ENCODE measurements around the gene PIGS. TPM values are rescaled to one million over a fixed set of nuclear protein-coding genes. Genes with fewer than 3 reads are reported as not detected.
"Not testable (repeated sequence)": the region's sequence is repeated elsewhere in the genome, so short reads cannot be mapped to it uniquely, and the experiment has no call there.

Gene PIGS
- polyA plus RNA-seq, 1 of the 3 experiments (the other 2 are of a cell fraction): 78.5 TPM

DNA sequence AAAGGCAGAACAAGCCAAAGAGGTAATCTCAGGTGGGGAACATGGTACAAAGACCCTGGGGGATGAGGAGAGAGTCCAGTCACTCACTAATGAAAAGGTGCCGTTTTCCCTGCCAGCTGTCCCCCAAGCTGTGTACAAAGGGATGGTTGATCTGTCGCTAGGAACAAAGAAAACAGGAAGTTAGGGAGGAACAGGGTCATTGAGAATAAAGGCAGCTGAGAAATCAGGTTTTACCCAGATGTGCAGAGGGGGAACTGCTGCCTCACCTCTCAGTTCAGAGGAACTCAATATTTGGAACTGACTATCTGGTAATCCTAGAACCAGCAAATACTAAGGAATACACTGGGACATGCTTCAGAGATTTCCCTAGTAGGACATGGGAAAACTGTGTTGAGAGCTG lies 41.2 kb upstream of the PIGS start:
- Histone ChIP-seq H3K79me2 (ENCODE audit: insufficient read depth) (no peaks in the 10 kb centered on the region; the same call in 1 of the 2 replicates), H3K27me3 (ENCODE audit: insufficient read depth) (no peaks in the 10 kb centered on the region), H3K4me2 (no peak overlapping the region), H3K36me3 (replicated peaks in 1 of 2; ENCODE audit: control insufficient read depth in 1 of 2, insufficient read depth in 2 of 2, low read length in 1 of 2) (peaks cover 37 to 62% of the 10 kb centered on the region in 2 experiments), H3K9me2 (no peaks in the 10 kb centered on the region), H3K9me3 (no peaks in the 10 kb centered on the region), H3K4me3 (ENCODE audit: low read depth in 2 of 2, low read length in 1 of 2) (no peak overlapping the region), H3K27ac (ENCODE audit: low read depth in 2 of 2, low read length in 1 of 2) (no peak overlapping the region), H3K9ac (no peak overlapping the region), H3F3A (replicated peaks; ENCODE audit: insufficient read depth) (peaks cover 6% of the 10 kb centered on the region), H2AFZ (ENCODE audit: low read depth) (no peak overlapping the region), H4K20me1 (ENCODE audit: insufficient read depth) (no peaks in the 10 kb centered on the region), H3K4me1 (ENCODE audit: control insufficient read depth in 1 of 2, insufficient read depth in 2 of 2, low read depth in 1 of 2, low read length in 1 of 2) (no peaks in the 10 kb centered on the region)
- DNase-seq: no peak
- ChIA-PET CTCF (interaction anchor here (0.6 to 4.9 kb wide), 29 partner anchors 9 to 296 kb away, joined by 3 to 60 read pairs (median 5); partner anchors contain the start of genes BLTP2 and PIGS), POLR2A (no interaction called here)
- no peak for TF ChIP-seq ELF1 (IDR thresholded peaks at IDR 0.05)
- no peak for TF ChIP-seq GABPA (IDR thresholded peaks at IDR 0.05; ENCODE audit: low read depth)
- 94% methylated on average over 2 of the region's 2 CpGs for WGBS (ENCODE audit: low lambda C conversion rate)

DNA sequence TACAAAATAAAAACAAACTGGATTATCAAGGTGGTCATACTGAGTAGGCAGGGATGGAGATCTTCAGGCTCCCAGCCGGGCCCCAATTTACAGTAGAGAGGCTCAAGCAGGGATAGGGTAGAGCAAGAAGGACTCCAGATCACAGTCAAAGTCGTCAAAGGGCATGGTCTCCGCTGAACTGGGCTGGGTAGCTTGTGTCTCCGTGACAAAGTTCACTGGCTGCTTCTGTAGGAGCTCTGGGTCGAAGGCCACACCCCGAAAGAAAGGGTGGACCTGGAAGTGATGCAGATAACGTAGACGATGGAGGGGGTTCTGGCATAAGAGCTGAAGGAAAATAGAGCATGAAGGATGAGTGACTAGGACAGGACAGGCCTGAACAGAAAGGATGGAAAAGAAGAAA lies 39.1 kb upstream of the PIGS start:
- DNase-seq: no peak
- H3K9me3 ChIP-seq: no peaks in the 10 kb centered on the region
- no peak overlapping the region for H3K27ac ChIP-seq (ENCODE audit: low read depth in 2 of 2, low read length in 1 of 2)
- TF ChIP-seq RAD21 (IDR thresholded peaks at IDR 0.05; ENCODE audit: low read length) (no peak), TCF12 (IDR thresholded peaks at IDR 0.05) (no peak), NFIC (IDR thresholded peaks at IDR 0.05; ENCODE audit: borderline replicate concordance) (no peak), SMC3 (IDR thresholded peaks at IDR 0.05; ENCODE audit: low read depth, low read length) (no peak), RCOR1 (IDR thresholded peaks at IDR 0.05; ENCODE audit: low read length) (no peak), MEF2A (IDR thresholded peaks at IDR 0.05; ENCODE audit: borderline replicate concordance, low read depth) (no peak), JUND (IDR thresholded peaks at IDR 0.05) (no peak), FOXJ3 (CRISPR knock-in tag; IDR thresholded peaks at IDR 0.05) (no peak), NRF1 (IDR thresholded peaks at IDR 0.05; ENCODE audit: low read depth, low read length) (no peak), GABPA (IDR thresholded peaks at IDR 0.05; ENCODE audit: low read depth) (no peak), SIN3A (IDR thresholded peaks at IDR 0.05; ENCODE audit: borderline replicate concordance, low read depth, low read length) (no peak), YY1 (IDR thresholded peaks at IDR 0.05; ENCODE audit: low read depth) (no peak)
- H3K4me2 ChIP-seq: no peak overlapping the region
- H4K20me1 ChIP-seq (ENCODE audit: insufficient read depth): no peaks in the 10 kb centered on the region
- peaks cover 6% of the 10 kb centered on the region for H3F3A ChIP-seq (replicated peaks; ENCODE audit: insufficient read depth)
- H3K9ac ChIP-seq: no peak overlapping the region
- no peaks in the 10 kb centered on the region for H3K27me3 ChIP-seq (ENCODE audit: insufficient read depth)
- H3K79me2 ChIP-seq (ENCODE audit: insufficient read depth): no peaks in the 10 kb centered on the region; the same call in 1 of the 2 replicates
- 85% methylated on average over 8 of the region's 8 CpGs for WGBS (ENCODE audit: low lambda C conversion rate)
- peaks cover 20 to 41% of the 10 kb centered on the region in 2 experiments for H3K36me3 ChIP-seq (replicated peaks in 1 of 2; ENCODE audit: control insufficient read depth in 1 of 2, insufficient read depth in 2 of 2, low read length in 1 of 2)
- H2AFZ ChIP-seq (ENCODE audit: low read depth): no peak overlapping the region
- H3K4me3 ChIP-seq (ENCODE audit: low read depth in 2 of 2, low read length in 1 of 2): no peak overlapping the region
- CTCF ChIA-PET: interaction anchor here (0.8 to 4.9 kb wide), 7 partner anchors 11 to 115 kb away, joined by 3 to 60 read pairs (median 29); partner anchors contain the start of gene BLTP2
- POLR2A ChIA-PET: interaction anchor here (1.2 to 1.4 kb wide), 2 partner anchors 9 to 35 kb away, joined by 3 read pairs; partner anchors contain the start of gene BLTP2
- H3K9me2 ChIP-seq: no peaks in the 10 kb centered on the region
- H3K4me1 ChIP-seq (ENCODE audit: control insufficient read depth in 1 of 2, insufficient read depth in 2 of 2, low read depth in 1 of 2, low read length in 1 of 2): no peaks in the 10 kb centered on the region

DNA sequence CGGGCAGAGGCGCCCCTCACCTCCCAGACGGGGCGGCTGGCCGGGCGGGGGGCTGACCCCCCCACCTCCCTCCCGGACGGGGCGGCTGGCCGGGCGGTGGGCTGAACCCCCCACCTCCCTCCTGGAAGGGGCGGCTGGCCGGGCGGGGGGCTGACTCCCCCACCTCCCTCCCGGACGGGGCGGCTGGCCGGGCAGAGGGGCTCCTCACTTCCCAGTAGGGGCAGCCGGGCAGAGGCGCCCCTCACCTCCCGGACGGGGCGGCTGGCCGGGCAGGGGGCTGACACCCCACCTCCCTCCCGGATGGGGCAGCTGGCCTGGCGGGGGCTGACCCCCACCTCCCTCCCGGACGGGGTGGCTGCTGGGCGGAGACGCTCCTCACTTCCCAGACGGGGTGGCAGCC lies 32.7 kb upstream of the PIGS start:
- H3K9me2 ChIP-seq; H3K9me3 ChIP-seq; H3K27ac ChIP-seq (ENCODE audit: low read depth in 2 of 2, low read length in 1 of 2); H3K4me3 ChIP-seq (ENCODE audit: low read depth in 2 of 2, low read length in 1 of 2); H3K27me3 ChIP-seq (ENCODE audit: insufficient read depth); H4K20me1 ChIP-seq (ENCODE audit: insufficient read depth); POLR2A ChIA-PET; DNase-seq; H2AFZ ChIP-seq (ENCODE audit: low read depth); H3K4me1 ChIP-seq (ENCODE audit: control insufficient read depth in 1 of 2, insufficient read depth in 2 of 2, low read depth in 1 of 2, low read length in 1 of 2); CTCF ChIA-PET; H3K9ac ChIP-seq; H3K4me2 ChIP-seq; H3K79me2 ChIP-seq (ENCODE audit: insufficient read depth): not testable (repeated sequence)
- 96% methylated on average over 17 of the region's 31 CpGs for WGBS (ENCODE audit: low lambda C conversion rate)
- Histone ChIP-seq H3K36me3 (replicated peaks in 1 of 2; ENCODE audit: control insufficient read depth in 1 of 2, insufficient read depth in 2 of 2, low read length in 1 of 2) (peaks cover 0 to 11% of the 10 kb centered on the region in 2 experiments), H3F3A (replicated peaks; ENCODE audit: insufficient read depth) (peaks cover 24% of the 10 kb centered on the region)

Data from SK-N-SH (cell line).